ENCODE data around the gene DET1. TPM values are rescaled to one million over a fixed set of nuclear protein-coding genes. Genes with fewer than 3 reads are reported as not detected.

Gene DET1
- polyA plus RNA-seq (2013, experiment 1 of 2) = 3.2 TPM
- polyA plus RNA-seq (2013, experiment 2 of 2) = 3.0 TPM

DNA sequence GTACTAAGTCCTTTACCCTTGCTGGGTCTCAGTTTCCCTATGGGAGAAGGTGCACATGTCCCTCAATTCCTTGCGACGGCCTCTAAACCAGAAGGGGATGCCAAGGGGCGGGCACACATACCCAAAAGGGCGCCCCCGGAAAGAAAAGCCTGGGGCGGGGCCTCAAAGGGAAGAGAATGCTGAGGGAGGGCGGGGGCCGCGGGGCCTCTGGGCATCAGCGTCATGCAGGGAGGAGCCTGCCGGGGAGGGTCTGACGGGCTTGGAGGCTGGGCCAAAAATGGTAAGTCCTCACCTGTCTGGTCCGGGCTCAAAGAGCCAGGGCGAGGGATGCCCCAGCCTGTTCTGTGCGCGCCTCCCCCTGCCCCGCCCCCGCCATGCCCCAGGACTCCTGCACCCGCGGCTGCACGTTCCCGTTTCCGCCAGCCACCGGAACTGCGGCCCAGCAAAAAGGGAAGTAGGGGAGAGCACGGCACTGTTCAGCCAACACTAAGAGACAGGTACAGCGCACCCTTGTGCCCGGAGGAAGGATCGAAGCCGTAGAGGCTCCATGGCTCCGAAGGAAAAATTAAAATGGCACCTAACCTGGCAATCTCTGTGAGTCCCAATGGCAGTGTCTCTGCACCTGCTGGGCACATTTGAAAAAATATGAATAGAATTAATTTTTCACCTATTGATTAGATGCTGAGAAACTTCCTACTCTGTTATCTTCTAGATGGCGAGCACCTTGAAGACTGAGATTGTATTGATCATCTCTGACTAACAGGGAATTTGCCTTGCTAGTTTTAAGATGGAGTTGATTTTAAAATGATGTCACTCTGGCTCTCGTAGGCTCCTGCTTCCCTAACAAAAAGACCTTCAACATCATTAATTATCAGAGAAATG is at the start of gene DET1:
Gene DET1, minus strand, starts transcription at position 434 of the 882 bp plus-strand sequence. CDS start 14,976 bp downstream, outside the sequence.
- no CpG with 5 or more reads among the region's 33 CpGs for WGBS (ENCODE audit: extremely low coverage, insufficient coverage, low lambda C conversion rate)
- Histone ChIP-seq H4K5ac (ENCODE audit: low read length) (peak within 1 kb of the TSS; percentile 77), H3K18ac (ENCODE audit: low read length) (peak within 1 kb of the TSS; percentile 96), H3K4ac (ENCODE audit: low read depth, low read length) (peak within 1 kb of the TSS; percentile 58), H3K4me2 (ENCODE audit: low read length) (peak within 1 kb of the TSS; percentile 93), H3K27ac (ENCODE audit: low read depth, low read length) (peak within 1 kb of the TSS; percentile 85), H3K23ac (ENCODE audit: low read length) (no peak within 1 kb of the TSS), H3K79me2 (ENCODE audit: control insufficient read depth, insufficient read depth, low read length) (no peaks in the 10 kb centered on the region), H3K56ac (ENCODE audit: low read length) (peak within 1 kb of the TSS; percentile 93), H3K36me3 (ENCODE audit: control insufficient read depth, insufficient read depth, low read length) (no peaks in the 10 kb centered on the region), H2AK5ac (ENCODE audit: low read length) (no peak within 1 kb of the TSS), H3K9ac (ENCODE audit: low read length) (peak within 1 kb of the TSS; percentile 82), H3K79me1 (ENCODE audit: low read length) (no peaks in the 10 kb centered on the region), H2BK5ac (ENCODE audit: low read length) (peak within 1 kb of the TSS; percentile 97), H2BK120ac (ENCODE audit: low read depth, low read length) (peak within 1 kb of the TSS; percentile 8), H4K8ac (ENCODE audit: low read depth, low read length) (no peak within 1 kb of the TSS), H3K4me1 (ENCODE audit: control insufficient read depth, low read depth, low read length) (peaks cover 3% of the 10 kb centered on the region), H2BK15ac (replicated peaks; ENCODE audit: low read depth) (no peak within 1 kb of the TSS), H3K4me3 (ENCODE audit: low read length) (peak within 1 kb of the TSS; percentile 56), H3K27me3 (ENCODE audit: insufficient read depth, low read length, poor library complexity) (no peaks in the 10 kb centered on the region)
- DNase-seq = peak; percentile 99

DNA sequence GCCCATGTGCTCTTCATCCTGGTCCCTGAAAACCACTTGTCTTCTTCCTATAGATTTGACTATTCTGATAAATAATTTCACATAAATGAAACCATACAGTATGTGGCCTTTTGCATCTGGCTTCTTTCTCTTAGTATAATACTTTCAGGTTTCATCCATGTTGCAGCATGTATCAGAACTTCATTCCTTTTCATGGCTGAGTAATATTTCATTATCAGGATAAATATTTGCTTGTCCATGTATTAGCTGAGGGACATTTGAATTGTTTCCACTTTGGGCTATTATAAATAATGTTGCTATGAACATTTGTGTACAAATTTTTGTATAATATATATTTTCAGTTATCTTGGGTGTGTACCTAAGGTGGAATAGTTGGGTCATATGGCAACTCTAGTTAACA is 44.9 kb upstream of the DET1 start:
- no peak overlapping the region for H3K18ac ChIP-seq (ENCODE audit: low read length)
- no peak overlapping the region for H3K9ac ChIP-seq (ENCODE audit: low read length)
- no peaks in the 10 kb centered on the region for H3K36me3 ChIP-seq (ENCODE audit: control insufficient read depth, insufficient read depth, low read length)
- no peak overlapping the region for H2BK120ac ChIP-seq (ENCODE audit: low read depth, low read length)
- no peaks in the 10 kb centered on the region for H3K79me2 ChIP-seq (ENCODE audit: control insufficient read depth, insufficient read depth, low read length)
- H4K8ac ChIP-seq (ENCODE audit: low read depth, low read length) = no peak overlapping the region
- no peak overlapping the region for H3K23ac ChIP-seq (ENCODE audit: low read length)
- H3K4ac ChIP-seq (ENCODE audit: low read depth, low read length) = no peak overlapping the region
- no peak overlapping the region for H3K4me2 ChIP-seq (ENCODE audit: low read length)
- no peaks in the 10 kb centered on the region for H3K79me1 ChIP-seq (ENCODE audit: low read length)
- no peak overlapping the region for H3K27ac ChIP-seq (ENCODE audit: low read depth, low read length)
- no peak overlapping the region for H3K56ac ChIP-seq (ENCODE audit: low read length)
- H2BK15ac ChIP-seq (replicated peaks; ENCODE audit: low read depth) = no peak overlapping the region
- no peak overlapping the region for H4K5ac ChIP-seq (ENCODE audit: low read length)
- H2AK5ac ChIP-seq (ENCODE audit: low read length) = no peak overlapping the region
- no peaks in the 10 kb centered on the region for H3K4me1 ChIP-seq (ENCODE audit: control insufficient read depth, low read depth, low read length)
- no peak for DNase-seq
- H3K27me3 ChIP-seq (ENCODE audit: insufficient read depth, low read length, poor library complexity) = no peaks in the 10 kb centered on the region
- no peak overlapping the region for H2BK5ac ChIP-seq (ENCODE audit: low read length)
- H3K4me3 ChIP-seq (ENCODE audit: low read length) = no peak overlapping the region

DNA sequence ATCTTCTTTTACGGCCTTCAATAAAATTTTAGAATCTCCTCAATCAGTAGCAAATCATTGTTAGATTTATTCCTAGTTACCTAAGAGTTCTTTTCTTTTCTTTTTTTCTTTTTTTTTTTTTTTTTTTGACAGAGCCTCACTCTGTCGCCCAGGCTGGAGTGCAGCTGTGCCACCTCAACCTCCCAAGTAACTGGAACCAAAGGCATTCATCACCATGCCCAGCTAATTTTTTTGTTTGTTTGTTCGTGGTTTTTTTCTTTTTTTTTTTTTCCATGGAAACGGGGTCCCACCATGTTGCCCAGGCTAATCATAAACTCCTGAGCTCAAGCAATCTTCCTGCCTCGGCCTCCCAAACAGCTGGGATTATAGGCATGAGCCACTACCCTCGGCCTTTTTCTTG is 44.3 kb upstream of the DET1 start:
- Histone ChIP-seq H4K5ac (ENCODE audit: low read length) (no peak overlapping the region), H3K4ac (ENCODE audit: low read depth, low read length) (no peak overlapping the region), H3K56ac (ENCODE audit: low read length) (no peak overlapping the region), H2BK120ac (ENCODE audit: low read depth, low read length) (no peak overlapping the region), H4K8ac (ENCODE audit: low read depth, low read length) (no peak overlapping the region), H2AK5ac (ENCODE audit: low read length) (no peak overlapping the region), H3K4me1 (ENCODE audit: control insufficient read depth, low read depth, low read length) (no peaks in the 10 kb centered on the region), H3K4me2 (ENCODE audit: low read length) (no peak overlapping the region), H3K9ac (ENCODE audit: low read length) (no peak overlapping the region), H2BK15ac (replicated peaks; ENCODE audit: low read depth) (no peak overlapping the region), H3K4me3 (ENCODE audit: low read length) (no peak overlapping the region), H3K79me1 (ENCODE audit: low read length) (no peaks in the 10 kb centered on the region), H3K79me2 (ENCODE audit: control insufficient read depth, insufficient read depth, low read length) (no peaks in the 10 kb centered on the region), H3K27ac (ENCODE audit: low read depth, low read length) (no peak overlapping the region), H3K23ac (ENCODE audit: low read length) (no peak overlapping the region), H3K18ac (ENCODE audit: low read length) (no peak overlapping the region), H2BK5ac (ENCODE audit: low read length) (no peak overlapping the region), H3K36me3 (ENCODE audit: control insufficient read depth, insufficient read depth, low read length) (no peaks in the 10 kb centered on the region), H3K27me3 (ENCODE audit: insufficient read depth, low read length, poor library complexity) (no peaks in the 10 kb centered on the region)
- no peak for DNase-seq
- no CpG with 5 or more reads among the region's 6 CpGs for WGBS (ENCODE audit: extremely low coverage, insufficient coverage, low lambda C conversion rate)

DNA sequence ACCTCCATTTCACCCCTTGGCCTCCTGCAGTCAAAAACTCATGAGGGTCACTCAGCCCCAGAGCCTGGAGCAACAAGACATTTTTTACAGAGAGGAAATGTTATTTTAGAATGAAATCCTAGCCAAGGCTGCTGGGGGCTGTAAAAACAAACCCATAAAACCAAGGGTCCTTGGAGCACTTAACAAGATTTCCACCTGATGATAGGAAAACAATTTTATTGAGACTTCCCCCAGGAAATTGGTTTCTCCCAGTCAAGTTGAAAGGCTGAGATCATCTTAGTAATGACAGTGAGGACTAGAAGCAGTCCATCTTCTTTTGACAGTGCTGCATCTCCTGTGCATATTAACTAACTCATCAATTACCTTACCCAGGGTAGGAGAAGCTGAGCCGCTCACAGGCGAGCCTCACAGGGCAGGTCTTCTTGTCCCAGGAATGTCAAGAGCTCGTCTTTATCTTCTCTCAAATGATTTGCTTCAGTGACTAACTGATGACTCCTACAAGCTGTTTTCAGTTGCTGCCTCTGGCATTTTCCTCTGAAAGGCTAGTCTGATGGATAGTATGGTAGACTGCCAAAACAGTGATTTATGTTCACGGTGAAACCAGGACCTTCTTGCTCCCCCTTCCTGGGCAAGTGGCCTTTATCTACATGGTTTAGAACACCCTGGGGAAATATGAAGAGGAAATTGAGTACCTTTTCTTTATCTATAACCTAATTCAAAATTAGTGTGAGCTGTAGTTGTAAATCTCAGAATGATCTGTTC is 40.1 kb upstream of the DET1 start:
- no peaks in the 10 kb centered on the region for H3K27me3 ChIP-seq (ENCODE audit: insufficient read depth, low read length, poor library complexity)

DNA sequence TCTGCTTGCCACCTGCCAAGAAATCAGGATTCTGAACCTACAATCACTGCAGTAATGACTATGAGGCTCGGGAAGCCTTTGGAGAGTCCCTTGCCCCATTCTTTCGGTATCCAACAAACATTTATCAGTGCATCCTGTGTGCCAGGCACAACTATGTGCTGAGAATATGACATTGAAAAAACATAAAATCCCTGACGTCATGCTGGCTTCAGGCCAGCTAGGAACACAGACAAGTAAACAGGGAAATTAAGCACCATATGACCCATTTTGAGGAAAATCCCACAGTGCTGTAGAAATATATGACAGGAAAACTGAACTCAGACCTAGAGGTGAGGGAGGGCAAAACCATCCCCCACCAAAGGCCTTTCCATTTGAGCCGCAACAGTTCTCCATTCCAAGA is 34.1 kb upstream of the DET1 start:
- H3K27me3 ChIP-seq (ENCODE audit: insufficient read depth, low read length, poor library complexity) = no peaks in the 10 kb centered on the region
- H2BK120ac ChIP-seq (ENCODE audit: low read depth, low read length) = no peak overlapping the region
- H3K56ac ChIP-seq (ENCODE audit: low read length) = no peak overlapping the region
- no peak overlapping the region for H3K4ac ChIP-seq (ENCODE audit: low read depth, low read length)
- no CpG with 5 or more reads among the region's 4 CpGs for WGBS (ENCODE audit: extremely low coverage, insufficient coverage, low lambda C conversion rate)
- H3K4me3 ChIP-seq (ENCODE audit: low read length) = no peak overlapping the region
- H3K9ac ChIP-seq (ENCODE audit: low read length) = no peak overlapping the region
- no peaks in the 10 kb centered on the region for H3K36me3 ChIP-seq (ENCODE audit: control insufficient read depth, insufficient read depth, low read length)
- H2BK15ac ChIP-seq (replicated peaks; ENCODE audit: low read depth) = no peak overlapping the region
- DNase-seq = no peak
- H2BK5ac ChIP-seq (ENCODE audit: low read length) = no peak overlapping the region
- no peak overlapping the region for H3K4me2 ChIP-seq (ENCODE audit: low read length)
- no peak overlapping the region for H3K18ac ChIP-seq (ENCODE audit: low read length)
- no peaks in the 10 kb centered on the region for H3K4me1 ChIP-seq (ENCODE audit: control insufficient read depth, low read depth, low read length)
- H3K79me2 ChIP-seq (ENCODE audit: control insufficient read depth, insufficient read depth, low read length) = no peaks in the 10 kb centered on the region
- no peaks in the 10 kb centered on the region for H3K79me1 ChIP-seq (ENCODE audit: low read length)
- H4K8ac ChIP-seq (ENCODE audit: low read depth, low read length) = no peak overlapping the region
- H3K27ac ChIP-seq (ENCODE audit: low read depth, low read length) = no peak overlapping the region
- no peak overlapping the region for H4K5ac ChIP-seq (ENCODE audit: low read length)
- no peak overlapping the region for H2AK5ac ChIP-seq (ENCODE audit: low read length)
- no peak overlapping the region for H3K23ac ChIP-seq (ENCODE audit: low read length)

More for the DNA sequence above, 40.1 kb upstream of the DET1 start:
- Histone ChIP-seq H4K5ac (ENCODE audit: low read length) (no peak overlapping the region), H3K36me3 (ENCODE audit: control insufficient read depth, insufficient read depth, low read length) (no peaks in the 10 kb centered on the region), H3K79me2 (ENCODE audit: control insufficient read depth, insufficient read depth, low read length) (no peaks in the 10 kb centered on the region), H3K56ac (ENCODE audit: low read length) (no peak overlapping the region), H3K79me1 (ENCODE audit: low read length) (no peaks in the 10 kb centered on the region), H3K23ac (ENCODE audit: low read length) (no peak overlapping the region), H2BK15ac (replicated peaks; ENCODE audit: low read depth) (no peak overlapping the region), H3K4me3 (ENCODE audit: low read length) (no peak overlapping the region), H2BK120ac (ENCODE audit: low read depth, low read length) (no peak overlapping the region), H2BK5ac (ENCODE audit: low read length) (no peak overlapping the region), H2AK5ac (ENCODE audit: low read length) (no peak overlapping the region), H3K4me1 (ENCODE audit: control insufficient read depth, low read depth, low read length) (no peaks in the 10 kb centered on the region), H3K4me2 (ENCODE audit: low read length) (no peak overlapping the region), H3K9ac (ENCODE audit: low read length) (no peak overlapping the region), H3K27ac (ENCODE audit: low read depth, low read length) (no peak overlapping the region), H4K8ac (ENCODE audit: low read depth, low read length) (no peak overlapping the region), H3K18ac (ENCODE audit: low read length) (no peak overlapping the region), H3K4ac (ENCODE audit: low read depth, low read length) (no peak overlapping the region)
- no peak for DNase-seq
- WGBS (ENCODE audit: extremely low coverage, insufficient coverage, low lambda C conversion rate) = no CpG with 5 or more reads among the region's 4 CpGs
